Stimulated activated CD8-positive, alpha-beta memory T cell treated with anti-CD3 and anti-CD28 coated beads, Interleukin-4, amount 100 ng/mL, for 48 hours (primary cell): Measurements from ENCODE around the gene HPCAL1.
A peak's percentile ranks its signal among the peaks of the same experiment; 100 is the strongest.
"Not testable (repeated sequence)": the region's sequence is repeated elsewhere in the genome, so short reads cannot be mapped to it uniquely, and the experiment has no call there.

ENCODE experiments used
- DNase-seq: peaks from one replicate; pipeline ENCODE4 v3.0.0-alpha.2; 2020

Gene HPCAL1

DNA sequence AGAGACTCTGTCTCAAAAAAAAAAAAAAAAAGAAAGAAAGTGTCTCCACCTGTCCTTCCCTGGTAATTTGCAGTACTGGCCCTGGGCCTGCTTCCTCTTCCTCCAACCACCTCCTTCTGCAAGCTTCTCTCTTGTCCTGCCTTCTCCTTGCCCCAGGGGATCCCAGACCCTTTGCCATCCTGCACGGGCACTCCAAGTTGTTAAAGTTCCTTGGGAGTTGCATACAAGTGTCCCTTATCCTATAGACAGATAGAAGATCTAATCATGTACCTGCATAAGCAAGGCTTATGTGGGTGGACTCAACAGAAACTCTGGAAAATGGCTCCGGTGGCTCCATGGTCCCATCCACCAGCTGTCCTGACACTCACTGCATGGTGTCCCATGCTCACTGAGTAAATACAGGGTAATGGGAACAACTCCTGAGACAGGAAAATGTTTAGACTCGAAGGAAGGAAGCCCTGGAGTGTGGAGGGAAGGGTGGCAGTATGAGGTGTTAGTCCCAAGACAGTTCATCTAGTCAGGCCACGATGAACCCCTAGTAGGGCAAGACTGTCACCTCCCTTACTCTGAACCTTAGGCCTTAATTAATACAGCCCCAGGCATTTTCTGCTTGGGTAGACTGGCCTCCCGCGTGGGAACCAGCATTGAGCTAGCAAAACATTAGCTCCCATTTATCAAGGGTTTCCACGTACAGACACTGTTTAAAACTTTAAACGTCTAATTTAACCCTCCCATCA is 128.3 kb downstream of the HPCAL1 start:
- DNase-seq, result no peak

DNA sequence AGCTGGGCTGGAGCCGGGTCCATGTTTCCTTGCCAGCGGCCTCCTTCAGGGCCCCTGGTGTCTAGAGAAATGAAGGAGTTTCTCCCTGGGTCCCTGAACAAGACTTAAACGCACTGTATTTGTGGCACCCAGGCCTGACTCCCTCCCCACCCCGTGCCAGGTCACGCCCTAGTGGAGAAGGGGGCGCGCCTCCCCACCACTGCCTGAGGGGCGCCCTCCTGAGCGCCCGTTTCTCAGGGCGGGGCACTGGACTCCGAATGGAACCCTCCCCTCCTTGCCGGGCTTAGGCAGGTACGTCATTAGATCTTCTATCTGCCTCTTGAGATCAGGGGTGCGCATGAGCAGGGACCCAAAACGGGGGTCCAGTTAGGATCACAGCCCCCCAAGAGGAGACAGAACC is 129.1 kb downstream of the HPCAL1 start:
- DNase-seq, result peak; percentile 45

DNA sequence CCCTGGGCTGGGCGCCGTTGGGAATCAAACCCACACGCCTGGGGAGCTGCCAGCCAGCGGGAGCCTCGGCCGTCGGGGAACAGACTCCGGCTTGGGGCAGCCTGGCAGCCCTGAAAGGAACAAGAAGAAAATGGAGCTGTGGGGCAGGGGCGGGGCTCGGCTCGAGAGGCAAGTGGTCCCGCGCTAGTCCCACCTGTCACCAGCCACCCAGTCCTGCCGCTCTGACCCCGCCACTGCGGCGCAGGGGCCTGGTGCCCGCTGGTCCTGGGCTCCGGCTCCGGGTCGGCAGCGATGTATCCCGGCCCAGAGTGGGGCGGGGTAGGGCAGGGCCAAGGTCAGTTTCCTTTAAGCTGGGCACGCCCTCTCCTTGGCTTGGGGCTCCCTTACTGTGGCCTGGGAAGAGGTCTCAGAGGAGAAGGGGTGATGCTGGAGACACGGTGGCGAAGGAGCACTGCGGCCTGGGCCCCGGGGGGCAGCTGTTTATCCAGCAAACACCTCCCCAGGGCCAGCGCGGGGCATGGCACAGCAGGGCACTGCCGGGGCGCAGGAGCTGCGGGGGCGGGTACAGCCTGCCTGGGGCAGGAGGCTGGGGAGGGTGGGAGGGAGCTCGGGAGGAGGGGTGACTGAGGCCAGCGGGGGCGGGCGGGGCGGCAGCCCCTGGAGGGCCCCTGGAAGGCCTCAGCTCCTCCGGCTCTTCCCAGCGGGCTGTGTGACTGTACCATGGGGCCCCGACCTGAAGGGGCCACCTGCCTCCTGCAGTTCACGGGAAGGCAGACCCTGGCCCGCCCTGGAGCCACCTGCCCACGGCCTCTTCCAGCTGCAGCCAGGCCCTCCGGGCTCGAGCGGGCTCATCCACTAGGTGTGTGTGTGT is 129.8 kb downstream of the HPCAL1 start:
- peak; percentile 48 for DNase-seq

DNA sequence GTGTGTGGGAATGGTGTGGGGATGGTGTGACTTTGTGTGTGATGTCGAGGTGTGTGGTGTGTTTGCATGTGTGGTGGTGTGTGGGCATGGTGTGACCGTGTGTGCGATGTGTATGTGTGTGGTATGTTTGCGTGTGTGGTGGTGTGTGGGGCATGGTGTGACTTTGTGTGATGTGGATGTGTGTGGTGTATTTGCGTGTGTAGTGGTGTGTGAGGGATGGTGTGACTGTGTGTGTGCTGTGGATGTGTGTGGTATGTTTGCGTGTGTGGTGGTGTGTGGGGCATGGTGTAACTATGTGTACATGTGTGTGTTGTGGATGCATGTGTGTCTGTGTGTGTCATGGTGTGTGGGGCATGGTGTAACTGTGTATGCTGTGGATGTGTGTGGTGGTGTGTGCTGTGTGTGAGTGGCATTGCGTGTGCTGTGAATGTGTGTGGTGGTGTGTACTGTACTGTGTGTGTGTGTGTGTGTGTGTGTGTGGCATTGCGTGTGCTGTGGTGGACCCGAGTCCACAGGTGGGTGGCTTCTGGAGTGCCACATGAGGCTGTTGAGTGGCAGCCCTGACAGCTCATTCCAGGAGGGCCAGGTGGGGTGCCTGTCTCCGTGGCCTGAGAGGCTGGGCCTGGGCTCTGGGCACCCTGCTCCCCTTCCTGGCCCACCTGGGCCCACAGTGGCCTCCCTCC is 130.7 kb downstream of the HPCAL1 start:
- DNase-seq, result no peak

DNA sequence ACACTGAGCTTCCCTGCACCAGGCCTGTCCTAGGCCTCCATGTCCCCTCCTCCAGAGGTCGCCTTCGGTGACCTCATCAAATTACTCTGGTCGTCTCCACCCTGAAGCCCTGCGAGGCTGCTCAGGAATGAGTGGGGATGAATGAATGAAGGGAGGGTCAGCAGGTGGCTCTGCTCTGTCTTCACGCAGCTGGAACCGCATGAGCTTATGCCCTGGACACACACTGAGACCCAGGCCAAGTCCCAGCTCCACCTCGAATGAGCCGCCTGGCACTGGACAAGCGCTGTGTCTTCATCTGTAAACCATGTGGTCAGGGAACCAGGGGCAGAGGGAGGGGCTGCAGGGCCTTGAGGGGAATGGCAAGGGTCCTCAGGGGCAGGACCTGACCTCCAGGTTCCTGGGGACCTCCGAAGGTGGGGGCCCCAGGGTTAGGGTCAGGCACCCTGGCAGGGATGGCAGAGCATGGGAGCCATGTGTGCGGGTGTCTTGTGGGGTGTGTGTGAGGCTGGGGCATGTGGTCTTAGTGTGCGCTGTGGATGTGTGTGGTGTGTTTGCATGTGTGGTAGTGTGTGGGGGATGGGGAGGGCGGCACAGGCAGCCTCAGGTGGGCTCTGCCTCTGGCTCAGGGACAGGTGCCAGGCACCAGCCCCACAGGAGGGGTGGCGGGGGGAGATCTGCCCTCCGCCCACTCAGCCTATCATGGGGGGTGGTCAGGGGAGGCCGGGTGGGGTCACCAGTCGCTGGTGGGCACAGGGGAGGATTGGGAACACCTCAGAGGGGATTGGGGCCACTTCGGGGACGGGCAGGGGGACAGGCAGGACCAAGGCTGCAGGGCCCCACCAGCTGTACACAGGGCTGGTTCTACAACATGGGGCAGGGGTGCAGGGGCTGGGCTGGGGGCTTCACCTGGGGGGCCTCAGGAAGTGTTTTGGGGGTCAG is 131.5 kb downstream of the HPCAL1 start:
- no peak for DNase-seq

DNA sequence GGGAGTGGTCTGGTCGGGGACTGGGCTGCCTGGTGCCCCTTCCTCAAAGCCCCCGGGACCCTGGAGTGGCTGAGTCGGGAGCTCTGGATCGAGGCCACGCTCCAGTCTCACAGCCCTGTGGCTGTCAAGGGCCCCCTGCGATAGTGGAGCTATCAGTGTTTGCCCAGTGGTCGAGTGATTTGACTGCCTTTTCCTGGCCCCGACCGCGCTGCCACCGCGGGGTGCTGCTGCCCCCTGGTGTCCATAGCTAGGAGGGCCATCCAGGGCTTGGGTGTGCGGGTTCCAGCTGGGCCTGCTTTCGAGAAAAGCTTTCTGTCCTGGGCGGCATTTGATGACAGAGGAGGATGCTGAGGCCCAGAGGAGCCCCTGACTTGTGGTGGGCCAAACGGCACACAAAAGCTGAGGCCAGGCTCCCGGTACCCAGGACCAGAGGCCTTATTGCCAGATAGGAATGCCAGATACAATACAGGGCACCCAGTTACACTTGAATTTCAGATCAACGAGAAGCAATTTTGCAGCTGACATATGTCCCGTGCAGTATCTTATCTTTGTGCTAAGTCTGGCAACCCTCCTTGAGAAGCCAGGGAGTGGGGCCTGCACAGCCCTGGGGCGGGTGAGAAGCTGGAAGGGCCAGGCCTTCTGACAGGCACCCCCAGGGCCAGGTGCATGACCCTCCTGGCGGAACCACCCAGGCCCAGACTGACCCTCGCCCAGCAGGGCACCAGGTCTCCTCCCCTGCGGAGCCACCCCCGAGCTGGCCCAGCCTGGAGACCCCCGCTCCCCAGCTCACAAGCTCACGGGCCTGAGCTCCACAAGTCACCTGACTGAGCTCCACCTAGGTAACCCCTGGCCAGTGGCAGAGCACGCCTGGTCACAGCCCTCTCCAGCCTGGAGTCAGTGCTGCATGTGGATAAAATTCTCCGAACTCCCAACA is 132.4 kb downstream of the HPCAL1 start:
- peak; percentile 90 for DNase-seq

DNA sequence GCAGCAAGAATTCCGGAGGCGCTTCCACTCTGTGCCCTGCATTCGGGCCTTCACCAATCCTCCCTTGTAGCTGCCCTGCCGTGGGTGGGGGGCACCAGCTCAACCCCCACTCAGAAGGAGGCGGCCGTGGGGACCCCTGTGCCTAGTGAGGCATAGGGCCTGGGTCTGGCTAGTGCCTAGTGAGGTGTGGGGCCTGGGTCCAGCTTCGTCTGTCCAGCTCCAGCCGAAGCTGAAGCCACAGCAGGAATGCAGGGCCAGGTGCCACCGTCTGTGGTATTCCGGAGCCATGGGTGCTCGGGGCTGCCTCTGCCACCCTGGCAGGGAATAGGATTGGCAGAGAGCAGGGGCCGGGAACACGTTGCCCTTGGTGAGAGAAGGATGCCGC is 133.1 kb downstream of the HPCAL1 start:
- DNase-seq, result no peak

DNA sequence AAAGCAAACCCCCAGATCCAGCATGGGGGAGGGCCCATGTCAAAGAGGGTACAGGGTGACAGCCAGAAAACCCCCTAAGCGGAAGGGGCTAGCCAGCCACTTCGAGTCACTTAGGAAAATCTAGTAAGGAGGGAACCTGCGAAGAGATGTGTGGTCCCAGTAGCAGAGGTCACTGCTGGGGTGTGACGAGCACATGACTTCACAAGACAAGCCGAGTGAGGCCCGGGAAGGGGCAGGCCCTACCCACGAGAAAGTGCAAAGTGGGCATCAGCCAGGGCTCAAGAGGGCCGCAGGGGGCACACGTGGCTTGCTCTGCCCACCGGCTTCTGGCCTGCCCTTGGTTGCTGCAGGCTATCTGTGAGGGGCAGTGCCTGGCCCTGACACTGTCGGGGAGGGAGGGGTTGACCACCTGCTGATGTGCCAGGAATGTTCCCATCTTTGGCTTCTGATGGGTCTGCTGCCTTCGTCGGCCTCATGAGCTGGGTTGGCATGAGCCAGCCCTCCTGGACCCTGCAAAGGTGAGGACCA is 133.9 kb downstream of the HPCAL1 start:
- no peak for DNase-seq

DNA sequence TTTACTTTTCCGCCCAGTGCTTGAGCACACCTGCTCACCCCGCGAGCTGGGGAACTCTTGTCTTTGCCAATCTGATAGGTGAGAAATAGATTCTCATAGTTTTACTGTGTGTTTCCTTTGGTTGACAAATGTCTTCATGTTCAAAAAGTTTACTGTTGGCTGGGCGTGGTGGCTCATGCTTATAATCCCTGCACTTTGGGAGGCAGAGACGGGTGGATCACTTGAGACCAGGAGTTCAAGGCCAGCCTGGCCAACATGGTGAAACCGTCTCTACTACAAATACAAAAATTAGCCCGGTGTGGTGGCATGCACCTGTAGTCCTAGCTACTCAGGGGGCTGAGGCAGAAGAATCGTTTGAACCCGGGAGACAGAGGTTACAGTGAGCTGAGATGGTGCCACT is 135.1 kb downstream of the HPCAL1 start:
- DNase-seq, result no peak

DNA sequence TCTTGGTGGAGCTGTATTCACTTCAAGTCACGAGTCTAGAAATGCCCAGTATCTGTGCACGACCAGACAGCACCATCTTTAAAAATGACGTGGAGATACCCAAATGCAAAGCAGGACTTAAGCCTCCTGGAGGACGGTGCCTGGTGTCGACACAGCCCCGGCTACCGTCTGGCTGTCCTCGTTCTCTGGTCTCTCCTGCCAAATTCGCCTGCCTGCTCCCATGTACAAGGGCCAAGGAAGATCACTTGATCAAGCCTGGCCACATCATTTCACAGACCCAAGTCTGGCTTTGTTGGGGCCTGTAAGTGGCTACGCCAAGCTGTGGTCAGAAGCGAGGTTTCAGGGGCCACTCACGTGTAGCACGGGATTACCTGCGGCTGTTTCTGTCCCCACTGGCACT is 136.0 kb downstream of the HPCAL1 start:
- DNase-seq, result no peak

DNA sequence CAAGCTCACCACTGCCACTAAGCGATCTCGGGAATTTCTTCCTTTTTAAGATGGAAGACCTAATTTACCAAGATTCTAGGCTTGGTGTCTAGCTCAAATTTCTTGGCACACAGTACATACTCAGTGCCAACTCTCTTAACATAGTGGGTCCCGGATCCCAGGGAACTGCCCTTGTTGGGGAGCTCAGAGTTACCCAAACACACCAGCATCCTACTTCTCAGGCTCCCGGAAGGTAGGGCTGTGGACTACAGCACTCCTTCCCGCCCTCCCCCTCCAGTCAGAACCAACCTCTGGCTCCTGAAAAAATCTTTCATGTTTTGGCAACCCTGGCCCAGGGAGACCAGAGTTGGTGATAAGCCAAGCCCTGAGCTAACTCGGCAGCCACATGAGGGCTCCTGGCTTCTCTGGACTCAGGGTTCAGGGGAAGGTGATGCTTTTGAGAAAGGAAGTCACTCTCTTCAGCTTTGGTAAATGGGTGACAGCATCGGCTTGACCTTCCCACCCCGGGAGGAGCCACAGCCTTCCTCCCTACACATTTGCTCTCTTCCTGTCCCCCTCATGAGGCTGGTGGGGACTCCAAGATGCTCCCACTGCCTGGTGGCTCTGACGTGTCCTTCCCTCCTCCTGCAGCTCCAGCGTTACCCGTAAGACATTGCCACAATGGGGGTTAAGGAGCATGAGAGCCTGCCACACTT is 136.6 kb downstream of the HPCAL1 start:
- no peak for DNase-seq

DNA sequence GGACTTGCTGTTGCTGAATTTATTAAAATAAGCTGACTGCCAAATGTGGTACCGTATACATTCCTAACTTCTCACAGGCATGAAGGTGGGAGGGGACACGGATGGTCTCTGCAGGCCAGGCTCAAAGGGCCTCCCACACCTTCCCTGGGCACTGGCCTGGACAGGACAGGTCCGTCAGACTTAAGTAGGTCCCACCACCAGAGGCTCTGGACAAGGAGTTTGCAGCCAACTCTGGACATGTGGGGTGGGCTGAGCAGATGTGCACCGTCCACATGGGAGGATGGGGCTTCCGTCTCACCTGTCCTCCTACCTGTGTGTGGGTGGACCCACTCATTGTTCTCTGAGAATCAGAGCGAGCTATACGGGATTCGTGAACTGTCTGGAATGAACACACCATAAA is 137.3 kb downstream of the HPCAL1 start:
- DNase-seq, result no peak

DNA sequence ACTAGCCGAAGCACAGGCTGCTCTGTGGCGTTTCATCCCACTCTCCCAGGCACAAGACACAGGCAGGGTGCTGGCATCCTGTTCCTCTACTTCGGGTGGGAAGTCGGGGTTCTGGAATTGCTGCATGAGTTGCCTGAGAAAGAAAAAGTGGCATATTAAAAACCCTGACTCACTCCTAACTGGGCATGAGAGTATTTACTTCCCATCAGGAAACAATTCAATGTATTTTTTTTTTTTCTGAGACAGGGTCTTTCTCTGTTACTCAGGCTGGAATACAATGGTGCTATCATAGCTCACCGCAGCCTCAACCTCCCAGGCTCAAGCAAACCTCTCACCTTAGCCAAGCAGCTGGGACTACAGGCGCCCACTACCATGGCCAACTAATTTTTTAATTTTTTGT is 138.0 kb downstream of the HPCAL1 start:
- DNase-seq, result no peak

DNA sequence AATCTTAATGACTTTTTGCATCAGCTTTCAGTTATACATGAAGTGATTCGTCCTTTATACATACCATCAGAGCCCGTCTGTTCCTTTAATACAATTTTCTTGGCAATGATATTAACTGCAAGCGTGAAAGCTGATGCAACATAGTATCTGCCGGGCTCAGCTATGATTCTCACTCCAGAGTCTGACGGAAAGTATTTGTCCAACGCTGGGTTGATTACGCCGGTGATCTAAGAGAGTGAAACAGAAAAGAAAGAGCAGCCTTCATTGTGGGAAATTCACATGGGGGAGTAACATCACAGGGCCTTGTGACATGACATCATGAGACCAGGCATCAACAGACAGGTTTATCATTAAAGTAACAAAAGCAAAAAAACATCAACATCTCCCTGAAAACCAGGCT is 139.2 kb downstream of the HPCAL1 start:
- DNase-seq, result no peak

DNA sequence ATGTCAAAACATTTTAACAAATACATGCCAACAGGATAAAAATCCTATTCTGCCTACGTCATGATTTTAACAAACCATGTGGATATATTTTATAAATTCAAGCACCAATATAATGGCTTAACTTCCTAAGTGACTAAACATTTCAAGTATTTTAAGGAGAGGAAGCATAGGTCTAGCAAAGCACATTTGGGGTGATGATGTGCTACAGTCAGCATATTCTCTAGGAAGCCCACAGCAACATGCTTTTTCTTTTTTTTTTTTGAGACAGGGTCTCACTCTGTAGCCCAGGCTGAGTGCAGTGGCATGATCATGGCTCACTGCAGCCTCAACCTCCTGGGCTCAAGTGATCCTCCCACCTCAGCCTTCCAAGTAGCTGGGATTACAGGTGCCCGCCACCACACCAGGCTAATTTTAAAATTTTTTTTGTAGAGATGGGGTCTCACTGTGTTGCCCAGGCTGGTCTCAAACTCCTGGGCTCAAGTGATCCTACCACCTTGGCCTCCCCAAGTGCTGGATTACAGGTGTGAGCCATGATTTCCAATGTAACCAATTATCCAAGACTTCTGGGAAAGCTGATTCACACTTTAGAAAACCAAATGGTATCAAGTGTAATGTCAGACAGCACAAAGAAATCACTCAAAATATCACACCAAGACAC is 139.9 kb downstream of the HPCAL1 start:
- DNase-seq, result not testable (repeated sequence)

DNA sequence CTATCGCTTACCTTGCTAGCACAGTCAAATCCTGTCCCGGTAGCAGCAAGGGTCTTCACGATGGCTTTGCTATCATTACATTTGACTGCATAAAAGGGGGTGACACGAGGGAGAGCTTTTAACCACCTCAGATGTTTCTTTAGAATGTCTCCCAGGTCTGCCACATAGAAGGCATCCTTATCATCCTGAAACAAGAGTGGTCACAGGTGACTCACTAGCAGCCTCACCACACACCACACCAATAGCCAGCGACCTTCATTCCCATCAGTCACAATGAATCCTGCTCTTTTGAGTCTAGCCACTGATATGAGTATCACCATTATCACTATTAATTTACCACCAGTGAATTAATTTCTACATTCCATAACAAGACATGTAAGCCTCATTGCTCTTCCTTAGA is 141.8 kb downstream of the HPCAL1 start:
- DNase-seq, result peak; percentile 71

DNA sequence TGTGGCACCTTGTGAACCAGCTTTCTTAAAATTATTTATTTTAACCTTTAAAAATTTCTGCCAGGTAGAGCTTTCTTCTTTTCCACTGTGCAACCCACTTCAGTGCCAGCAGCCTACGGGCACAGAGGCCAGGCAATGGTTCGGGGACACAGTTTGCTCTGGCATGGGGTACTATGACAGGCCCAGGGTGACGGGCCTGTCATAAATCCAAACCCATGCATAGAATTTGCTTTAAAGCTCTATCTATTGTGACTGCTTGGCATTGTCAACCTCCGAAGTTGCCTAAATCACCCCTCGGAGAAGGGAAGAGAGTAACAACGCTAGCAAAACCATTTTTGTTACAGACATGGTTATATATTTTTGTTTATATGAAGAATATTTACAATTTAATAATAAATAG is 143.9 kb downstream of the HPCAL1 start:
- DNase-seq, result no peak

DNA sequence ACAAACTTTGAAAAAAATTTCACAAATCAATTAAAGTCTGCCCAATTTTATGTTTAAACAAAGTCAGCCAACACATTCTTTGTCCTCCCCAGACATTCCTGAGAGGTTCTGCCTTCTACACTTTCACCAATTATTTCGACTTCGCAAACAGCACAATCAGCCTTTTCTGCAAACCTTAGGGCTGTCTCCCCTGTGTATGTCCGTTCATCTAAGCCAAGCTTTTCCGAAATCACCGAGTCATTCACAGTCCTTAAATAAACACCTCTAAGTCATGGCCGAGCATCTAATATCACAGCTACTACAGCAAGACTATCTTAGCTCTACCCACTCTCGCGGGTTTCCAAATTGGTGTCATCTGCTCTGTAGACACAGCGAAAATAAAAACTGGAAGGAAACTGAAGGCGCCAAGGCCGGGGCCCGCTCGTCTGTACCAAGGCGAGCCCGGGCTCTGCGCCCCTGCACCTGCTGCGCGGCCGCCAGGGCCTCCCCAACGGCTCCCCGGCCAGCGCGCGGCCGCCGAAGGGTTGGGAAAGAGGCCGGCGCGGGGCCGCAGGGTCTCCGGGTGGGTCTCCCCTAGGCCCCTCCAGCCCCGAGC is 144.7 kb downstream of the HPCAL1 start:
- no peak for DNase-seq

DNA sequence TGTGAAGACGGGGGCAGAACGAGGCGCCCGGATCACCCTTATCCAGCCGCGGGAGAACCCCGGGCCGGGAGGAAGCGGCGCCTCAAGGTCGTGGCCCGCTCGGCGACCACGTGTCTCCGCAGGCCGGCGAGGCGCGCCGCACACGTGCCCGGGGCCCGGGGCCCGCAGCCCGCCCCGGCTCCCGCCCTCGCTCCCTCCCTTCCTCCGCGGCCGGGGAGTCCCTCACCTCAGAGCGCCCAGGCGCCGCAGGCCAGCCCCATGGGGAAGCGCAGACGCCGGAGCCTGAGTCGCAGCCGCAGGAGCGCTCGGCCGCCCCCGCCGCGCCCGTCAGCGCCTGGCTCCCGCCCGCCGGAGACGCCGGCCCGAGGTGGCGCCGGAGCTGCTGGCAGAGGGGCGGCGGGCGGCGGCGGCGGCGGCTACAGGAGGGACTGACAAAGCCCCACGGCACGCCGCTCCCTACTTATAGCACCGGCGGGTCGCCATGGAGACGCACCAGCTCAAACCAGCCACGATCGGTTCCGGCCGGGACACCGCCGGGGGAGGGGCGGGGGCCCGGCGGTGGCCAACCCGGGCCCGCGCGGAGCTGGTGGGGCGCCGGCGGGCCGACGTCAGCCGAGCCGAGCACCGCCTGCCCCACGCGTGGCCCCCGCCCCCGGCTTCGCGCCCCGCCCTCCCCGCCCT is 145.3 kb downstream of the HPCAL1 start, which contains the start of gene ODC1:
TSS of gene ODC1 (minus strand) at position 433 of the 681 bp plus-strand sequence. CDS start 3,295 bp downstream, outside the sequence.
- peak; percentile 98 for DNase-seq
